Renal cortex interstitium (tissue), 15 donors: Measurements from ENCODE around the gene VPS13C. TPM values are rescaled to one million over a fixed set of nuclear protein-coding genes. Genes with fewer than 3 reads are reported as not detected.

Source experiments
- DNase-seq, 11 donors: peaks; one replicate each; pipeline ENCODE4 v3.0.0-alpha.2; 2013; ENCODE audit warnings: low read depth in 9 of 11, low spot score in 4 of 11; ENCODE audit errors: extremely low read depth in 1 of 11
- long read RNA-seq, 16 experiments: transcript quantifications; one replicate each; lab custom pipeline, GENCODE V29; 2026
- polyA plus RNA-seq, 3 donors: library from polyadenylated mRNA; unstranded; fragments of 120-200 nt; gene quantifications; one replicate each; pipeline ENCODE4 v1.2.1, GENCODE V29; 2013; ENCODE audit not compliant: insufficient read length in 3 of 3

The VPS13C gene, protein sequence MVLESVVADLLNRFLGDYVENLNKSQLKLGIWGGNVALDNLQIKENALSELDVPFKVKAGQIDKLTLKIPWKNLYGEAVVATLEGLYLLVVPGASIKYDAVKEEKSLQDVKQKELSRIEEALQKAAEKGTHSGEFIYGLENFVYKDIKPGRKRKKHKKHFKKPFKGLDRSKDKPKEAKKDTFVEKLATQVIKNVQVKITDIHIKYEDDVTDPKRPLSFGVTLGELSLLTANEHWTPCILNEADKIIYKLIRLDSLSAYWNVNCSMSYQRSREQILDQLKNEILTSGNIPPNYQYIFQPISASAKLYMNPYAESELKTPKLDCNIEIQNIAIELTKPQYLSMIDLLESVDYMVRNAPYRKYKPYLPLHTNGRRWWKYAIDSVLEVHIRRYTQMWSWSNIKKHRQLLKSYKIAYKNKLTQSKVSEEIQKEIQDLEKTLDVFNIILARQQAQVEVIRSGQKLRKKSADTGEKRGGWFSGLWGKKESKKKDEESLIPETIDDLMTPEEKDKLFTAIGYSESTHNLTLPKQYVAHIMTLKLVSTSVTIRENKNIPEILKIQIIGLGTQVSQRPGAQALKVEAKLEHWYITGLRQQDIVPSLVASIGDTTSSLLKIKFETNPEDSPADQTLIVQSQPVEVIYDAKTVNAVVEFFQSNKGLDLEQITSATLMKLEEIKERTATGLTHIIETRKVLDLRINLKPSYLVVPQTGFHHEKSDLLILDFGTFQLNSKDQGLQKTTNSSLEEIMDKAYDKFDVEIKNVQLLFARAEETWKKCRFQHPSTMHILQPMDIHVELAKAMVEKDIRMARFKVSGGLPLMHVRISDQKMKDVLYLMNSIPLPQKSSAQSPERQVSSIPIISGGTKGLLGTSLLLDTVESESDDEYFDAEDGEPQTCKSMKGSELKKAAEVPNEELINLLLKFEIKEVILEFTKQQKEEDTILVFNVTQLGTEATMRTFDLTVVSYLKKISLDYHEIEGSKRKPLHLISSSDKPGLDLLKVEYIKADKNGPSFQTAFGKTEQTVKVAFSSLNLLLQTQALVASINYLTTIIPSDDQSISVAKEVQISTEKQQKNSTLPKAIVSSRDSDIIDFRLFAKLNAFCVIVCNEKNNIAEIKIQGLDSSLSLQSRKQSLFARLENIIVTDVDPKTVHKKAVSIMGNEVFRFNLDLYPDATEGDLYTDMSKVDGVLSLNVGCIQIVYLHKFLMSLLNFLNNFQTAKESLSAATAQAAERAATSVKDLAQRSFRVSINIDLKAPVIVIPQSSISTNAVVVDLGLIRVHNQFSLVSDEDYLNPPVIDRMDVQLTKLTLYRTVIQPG (N-terminal part only)
- 10 to 100 TPM; 36.5 to 58.0 (median 49.6) TPM for polyA plus RNA-seq
- long read RNA-seq, donor 1, full-length matches to known transcripts: 1 of 1 reads
- long read RNA-seq, donor 1, partial matches to known transcripts: 0 of 1 reads
- long read RNA-seq, donor 1, other reads (novel, unspliced or antisense): 0 of 1 reads
- long read RNA-seq, donor 2: 0 reads
- long read RNA-seq, donor 3, partial matches to known transcripts: 0 of 1 reads
- long read RNA-seq, donor 3, other reads (novel, unspliced or antisense): 0 of 1 reads
- long read RNA-seq, donor 4, partial matches to known transcripts: 0 of 1 reads
- long read RNA-seq, donor 4, other reads (novel, unspliced or antisense): 0 of 1 reads
- long read RNA-seq, donor 5: 0 reads
- long read RNA-seq, donor 6, partial matches to known transcripts: 0 of 1 reads
- long read RNA-seq, donor 6, other reads (novel, unspliced or antisense): 0 of 1 reads
- long read RNA-seq, donor 7: 0 reads
- long read RNA-seq, donor 8: 0 reads
- long read RNA-seq, donor 9: 0 reads
- long read RNA-seq, donor 10, partial matches to known transcripts: 0 of 1 reads
- long read RNA-seq, donor 10, other reads (novel, unspliced or antisense): 0 of 1 reads
- long read RNA-seq, donor 11, partial matches to known transcripts: 0 of 1 reads
- long read RNA-seq, donor 11, other reads (novel, unspliced or antisense): 0 of 1 reads
- long read RNA-seq, donor 12: 0 reads
- long read RNA-seq, donor 13: 0 reads
- long read RNA-seq, donor 14: 0 reads
- long read RNA-seq, donor 15, partial matches to known transcripts: 0 of 1 reads
- long read RNA-seq, donor 15, other reads (novel, unspliced or antisense): 0 of 1 reads
- long read RNA-seq, donor 16, partial matches to known transcripts: 0 of 2 reads
- long read RNA-seq, donor 16, other reads (novel, unspliced or antisense): 0 of 2 reads

DNA sequence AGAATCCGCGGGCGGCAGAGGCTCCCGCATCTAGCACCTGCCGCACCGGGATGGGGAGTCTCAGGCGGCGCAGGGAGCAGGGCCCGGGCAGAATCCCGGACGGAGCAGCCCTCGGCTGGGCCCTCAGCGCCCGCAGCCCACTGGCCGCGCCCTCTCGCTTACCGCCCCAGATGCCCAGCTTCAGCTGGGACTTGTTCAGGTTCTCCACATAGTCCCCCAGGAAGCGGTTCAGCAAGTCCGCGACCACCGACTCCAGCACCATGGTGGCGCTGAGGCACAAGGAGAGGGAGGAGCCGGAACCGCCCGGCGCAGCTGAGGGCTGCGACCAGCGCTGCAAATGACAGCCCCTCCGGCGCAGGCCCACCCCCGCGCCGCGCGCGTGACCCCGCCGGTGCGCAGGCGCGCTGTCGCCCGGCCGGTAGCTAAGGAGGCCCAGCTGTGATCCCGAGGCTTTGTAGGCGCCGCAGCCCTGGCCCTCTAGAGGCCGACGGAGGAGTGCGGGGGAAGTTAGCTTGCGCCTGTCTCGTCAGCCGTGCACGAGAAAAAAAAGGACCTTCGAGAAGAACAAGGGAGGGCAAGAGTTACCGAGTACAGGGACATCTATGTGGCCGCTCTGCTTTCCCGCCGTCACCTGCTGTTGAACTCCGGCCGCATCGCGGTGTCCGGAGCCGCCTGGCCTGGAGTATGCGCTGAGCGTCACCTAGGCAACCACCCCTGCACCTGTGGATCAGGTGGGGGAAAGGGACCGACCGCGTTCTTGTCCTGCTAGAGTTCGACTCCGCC, at the start of gene VPS13C:
Gene VPS13C (minus strand): TSS at position 335 of the 783 bp plus-strand sequence. CDS start 73 bp downstream, at position 262.
- peak; percentile 82 to 93 (median 91) for DNase-seq

DNA sequence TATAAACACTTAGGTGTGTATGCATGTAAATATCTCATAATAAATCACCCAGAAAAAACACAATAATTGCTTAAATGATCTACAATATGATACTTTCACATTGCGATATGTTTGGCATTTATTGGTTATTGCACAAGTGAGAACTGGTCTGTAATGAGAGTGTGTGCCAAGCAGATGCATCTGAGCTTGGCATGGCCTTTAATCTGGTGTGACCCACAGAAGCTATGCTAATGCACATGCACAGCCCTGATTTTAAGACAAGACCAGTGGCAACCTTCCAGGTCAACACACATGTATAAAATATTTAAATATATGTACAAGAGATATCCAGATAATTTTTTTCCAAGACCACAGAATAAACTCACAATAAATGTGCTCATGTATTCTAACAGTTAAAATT, 49.2 kb upstream of the VPS13C start:
- no peak for DNase-seq

DNA sequence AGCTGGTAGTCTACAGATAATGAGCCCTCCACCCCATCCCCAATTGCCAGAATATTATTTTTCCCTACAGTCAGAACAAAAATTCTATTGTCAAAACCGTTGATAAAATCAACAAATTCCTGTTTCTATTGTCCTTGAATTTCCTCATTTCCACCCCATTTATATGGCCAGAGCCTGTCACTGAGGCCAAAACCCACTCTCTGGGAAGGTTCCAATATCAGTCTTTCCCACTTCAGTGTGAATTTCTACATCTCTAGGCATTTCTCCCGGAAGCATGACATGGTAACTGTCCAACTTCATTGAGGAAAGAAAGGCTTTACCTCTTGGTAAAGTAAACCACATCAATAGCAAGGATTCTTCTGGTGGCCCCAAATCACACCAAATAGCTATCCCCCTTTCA, 48.2 kb upstream of the VPS13C start:
- DNase-seq: no peak

DNA sequence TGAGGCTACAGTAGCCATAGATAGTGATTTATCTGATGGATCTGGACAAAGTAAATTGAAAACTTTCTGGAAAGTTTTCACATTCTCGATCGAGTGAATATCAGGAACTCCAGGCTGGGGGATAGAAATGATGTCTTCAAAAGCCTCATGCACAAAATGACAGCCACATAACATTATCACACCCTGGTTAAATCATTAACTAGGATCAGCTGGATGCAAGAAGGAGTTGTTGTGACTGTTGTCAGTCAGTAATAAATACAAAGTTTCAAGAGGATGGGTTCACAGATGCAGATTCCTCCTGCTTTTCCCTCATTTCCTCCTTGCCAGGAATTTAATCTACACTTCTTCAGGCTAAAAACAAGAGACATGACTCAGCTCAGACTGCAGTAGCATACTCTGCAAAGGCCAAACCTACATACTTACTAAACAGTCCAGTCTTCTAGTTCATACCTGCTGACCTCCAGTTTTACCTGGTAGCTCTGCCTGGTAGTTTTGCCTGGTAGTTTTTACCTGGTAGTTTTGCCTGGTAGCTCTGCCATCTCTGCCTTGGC, 47.4 kb upstream of the VPS13C start:
- no peak for DNase-seq

DNA sequence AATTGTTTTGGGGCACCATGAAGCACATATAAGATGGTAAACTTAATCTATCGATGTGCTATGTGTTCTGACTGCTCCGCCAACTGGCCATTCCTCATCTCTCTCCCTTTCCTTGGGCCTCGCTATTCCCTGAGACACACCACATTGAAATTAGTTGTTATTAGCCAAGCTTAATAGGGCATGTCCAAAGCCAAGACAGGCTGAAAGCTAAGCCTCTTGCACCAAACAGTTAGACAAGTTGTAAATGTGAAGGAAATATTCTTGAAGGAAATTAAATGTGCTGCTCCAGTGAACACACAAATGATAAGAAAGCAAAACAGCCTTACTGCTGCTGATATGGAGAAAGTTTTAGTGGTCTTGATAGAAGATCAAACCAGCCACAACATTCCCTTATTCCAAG, 45.8 kb upstream of the VPS13C start:
- peak in 1 of 11 donors; percentile 27 for DNase-seq

DNA sequence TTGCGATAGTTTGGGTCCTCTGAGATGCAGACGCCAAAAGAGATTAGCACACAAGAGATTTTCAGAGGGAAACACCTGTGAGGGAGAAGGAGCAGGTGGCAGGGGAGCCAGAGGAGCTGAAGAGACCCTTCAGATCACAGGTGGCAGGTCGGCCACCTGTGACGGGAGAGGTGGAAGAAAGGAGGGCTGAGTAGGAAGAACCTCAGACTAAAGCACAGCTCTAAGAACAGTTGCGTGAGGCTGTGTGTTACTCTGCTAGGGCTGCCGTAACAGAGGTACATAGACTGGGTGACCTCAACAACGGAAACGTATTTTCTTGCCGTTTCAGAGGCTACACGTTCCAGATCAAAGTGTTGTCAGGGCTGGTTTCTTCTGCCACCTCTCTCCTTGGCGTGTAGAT, 45.0 kb upstream of the VPS13C start:
- no peak for DNase-seq

DNA sequence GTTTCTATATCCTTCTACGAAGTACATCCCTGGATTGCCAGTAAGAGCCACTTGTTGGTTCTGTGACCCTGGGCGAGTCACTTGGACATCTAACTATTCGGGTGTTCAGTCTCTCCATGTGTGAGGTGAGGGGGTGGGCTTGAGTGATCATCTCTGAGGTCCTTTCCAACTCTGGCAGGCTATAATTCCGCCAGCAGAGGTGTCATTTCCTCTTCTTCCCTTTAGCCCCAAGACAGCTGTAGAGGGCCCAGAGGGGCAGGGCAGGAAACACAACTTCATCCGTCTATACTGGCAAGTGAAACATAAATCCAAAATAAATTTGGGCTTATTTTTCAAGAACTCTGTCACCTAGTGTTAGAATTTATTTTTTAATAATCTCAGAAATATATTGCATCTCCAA, 44.6 kb upstream of the VPS13C start:
- no peak for DNase-seq

DNA sequence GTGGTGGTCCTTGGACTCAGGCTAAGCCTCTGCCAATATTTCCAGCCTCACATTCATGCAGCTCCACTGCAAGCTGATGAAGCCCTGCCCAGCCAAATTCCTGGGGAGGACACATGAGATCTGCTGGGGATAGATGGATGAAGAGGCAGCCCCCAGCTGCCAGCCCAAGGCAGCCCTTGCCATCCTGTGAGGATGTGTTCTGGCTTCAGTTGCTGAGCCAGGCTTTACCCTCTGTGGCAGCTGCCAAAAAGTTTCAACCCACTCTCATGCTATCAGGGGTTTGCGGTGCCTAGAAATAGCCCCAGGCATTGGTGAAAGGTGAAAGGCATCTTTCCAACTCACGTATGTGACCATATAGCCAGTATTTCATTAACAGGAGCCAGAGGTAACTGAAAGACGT, 44.2 kb upstream of the VPS13C start:
- DNase-seq: no peak

DNA sequence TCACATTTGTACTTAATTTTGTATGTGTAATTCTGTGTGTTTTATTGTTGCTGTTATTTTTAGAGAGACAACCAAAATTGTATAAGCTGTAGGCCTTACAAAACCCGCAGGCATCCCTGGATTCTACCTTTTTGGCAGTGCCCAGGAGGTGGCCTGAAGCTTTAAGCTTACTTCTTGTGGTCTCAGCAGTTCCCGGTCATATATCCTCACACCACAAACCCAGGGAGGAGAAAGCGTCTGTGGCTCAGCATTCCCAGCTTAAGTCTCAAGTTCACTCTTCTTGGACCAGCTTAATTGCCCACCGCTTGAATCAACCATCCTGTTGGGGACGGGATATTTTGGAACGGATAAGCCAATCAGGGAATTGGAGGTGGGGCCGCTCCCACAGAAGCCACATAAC, 43.2 kb upstream of the VPS13C start:
- no peak for DNase-seq

DNA sequence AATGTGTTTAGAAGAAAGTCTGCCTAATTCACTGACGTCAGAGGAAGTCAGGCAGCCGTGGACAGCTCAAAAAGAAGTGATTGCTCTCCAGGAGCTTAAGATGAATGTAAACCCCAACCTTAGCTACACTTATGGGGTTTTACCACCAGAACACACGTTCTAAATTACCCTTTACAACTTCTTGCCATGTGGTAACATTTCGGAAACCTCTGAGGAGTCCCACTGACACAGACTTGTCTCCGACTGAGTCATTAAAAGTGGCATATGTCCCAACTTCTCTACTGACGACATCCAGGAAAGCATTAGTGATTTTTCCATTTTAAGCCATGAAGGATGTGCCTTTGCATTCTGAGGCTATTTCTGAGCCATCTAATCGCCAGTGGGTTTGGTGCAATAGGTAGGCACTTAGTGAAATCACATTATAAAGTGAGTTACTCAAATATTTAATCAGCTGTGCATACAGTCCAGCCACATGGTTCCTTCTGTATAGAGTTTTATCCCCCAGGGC, 38.9 kb upstream of the VPS13C start:
- no peak for DNase-seq

DNA sequence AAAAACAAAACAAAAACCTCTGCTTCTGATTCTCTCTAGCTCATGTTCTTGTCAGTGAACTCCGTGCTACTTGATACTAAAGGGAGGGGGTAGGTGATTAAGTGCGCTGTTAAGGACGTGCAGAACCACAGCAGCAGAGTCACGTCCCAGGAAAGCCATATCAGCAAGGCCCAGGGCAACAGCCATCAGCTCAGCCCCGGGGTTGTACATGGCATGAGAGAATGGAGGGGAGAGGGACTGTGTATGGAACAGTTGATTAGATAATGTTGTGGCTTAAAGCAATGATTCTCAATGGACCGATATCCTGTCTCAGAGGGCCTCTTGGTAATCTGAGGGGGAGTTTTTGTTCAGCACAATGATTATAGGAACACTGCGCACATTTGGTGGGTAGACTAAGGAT, 34.1 kb upstream of the VPS13C start:
- DNase-seq: no peak

DNA sequence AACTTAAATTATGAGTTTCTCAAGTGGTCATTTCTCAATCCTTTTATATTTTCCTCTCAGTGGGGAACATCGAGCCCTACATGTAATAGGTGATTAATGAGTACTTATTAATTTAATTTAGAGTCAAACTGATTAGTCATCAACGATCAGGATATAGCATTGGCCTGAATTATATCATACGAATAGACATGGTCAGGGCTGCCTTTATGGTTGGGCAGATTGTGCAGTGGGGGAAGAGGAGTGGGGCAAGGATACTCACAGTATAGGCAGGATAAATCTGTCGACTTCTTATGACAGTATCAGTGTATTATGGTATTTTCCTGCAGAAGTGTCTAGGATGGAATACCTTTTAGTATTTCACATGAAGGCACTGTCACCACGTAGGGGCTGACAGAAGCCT, 33.6 kb upstream of the VPS13C start:
- no peak for DNase-seq

DNA sequence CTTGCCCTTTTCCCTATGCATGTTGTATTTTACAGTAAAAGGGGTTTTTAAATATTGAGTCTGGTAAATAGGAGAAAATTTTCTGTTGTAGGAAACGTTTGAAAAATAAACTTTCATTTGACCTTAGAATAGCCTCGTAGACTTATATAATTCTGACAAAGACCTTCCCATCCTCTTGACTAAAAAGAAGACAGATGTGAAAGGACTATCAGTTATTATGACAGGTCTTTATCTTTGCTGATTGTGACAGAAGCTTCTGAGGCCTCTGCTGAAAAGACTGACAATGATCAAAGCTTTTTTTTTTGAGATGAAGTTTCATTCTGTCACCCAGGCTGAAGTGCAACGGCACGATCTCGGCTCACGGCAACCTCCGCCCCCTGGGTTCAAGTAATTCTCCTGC, 30.7 kb upstream of the VPS13C start:
- no peak for DNase-seq

DNA sequence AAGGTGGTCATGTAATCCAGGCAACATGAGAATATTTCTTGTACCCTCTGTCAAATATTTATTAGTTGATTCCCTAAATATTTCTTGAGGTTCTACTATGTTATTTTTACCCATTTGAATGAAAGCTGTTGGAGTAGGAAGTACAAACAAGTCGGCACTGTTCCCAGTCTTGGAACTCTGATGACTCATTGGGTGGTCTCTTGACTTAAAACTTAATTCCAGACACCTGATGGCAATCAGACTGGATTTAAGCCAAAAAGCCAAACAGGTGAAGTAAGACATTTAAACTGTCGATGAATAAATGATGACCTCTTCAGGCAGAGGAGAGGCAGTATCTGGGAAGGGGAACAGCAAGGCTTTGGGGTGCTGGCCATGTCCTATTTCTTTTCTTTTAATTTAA, 29.4 kb upstream of the VPS13C start:
- DNase-seq: no peak

DNA sequence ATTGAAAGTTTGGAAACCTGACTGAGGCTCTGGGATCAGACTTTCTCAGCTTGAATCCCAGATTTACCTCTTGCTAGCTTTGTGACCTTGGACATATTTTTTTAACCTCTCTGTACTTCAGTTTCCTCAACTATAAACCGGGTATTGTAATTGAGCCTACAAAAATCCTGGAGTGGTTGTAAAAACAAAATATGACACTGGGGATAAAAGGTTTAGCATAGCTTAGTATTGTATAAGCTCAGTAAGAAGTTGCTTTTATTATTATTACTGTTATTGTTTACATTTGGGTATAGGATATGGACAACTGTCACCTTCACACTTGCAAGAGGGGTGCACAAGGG, 28.1 kb upstream of the VPS13C start:
- DNase-seq: no peak

DNA sequence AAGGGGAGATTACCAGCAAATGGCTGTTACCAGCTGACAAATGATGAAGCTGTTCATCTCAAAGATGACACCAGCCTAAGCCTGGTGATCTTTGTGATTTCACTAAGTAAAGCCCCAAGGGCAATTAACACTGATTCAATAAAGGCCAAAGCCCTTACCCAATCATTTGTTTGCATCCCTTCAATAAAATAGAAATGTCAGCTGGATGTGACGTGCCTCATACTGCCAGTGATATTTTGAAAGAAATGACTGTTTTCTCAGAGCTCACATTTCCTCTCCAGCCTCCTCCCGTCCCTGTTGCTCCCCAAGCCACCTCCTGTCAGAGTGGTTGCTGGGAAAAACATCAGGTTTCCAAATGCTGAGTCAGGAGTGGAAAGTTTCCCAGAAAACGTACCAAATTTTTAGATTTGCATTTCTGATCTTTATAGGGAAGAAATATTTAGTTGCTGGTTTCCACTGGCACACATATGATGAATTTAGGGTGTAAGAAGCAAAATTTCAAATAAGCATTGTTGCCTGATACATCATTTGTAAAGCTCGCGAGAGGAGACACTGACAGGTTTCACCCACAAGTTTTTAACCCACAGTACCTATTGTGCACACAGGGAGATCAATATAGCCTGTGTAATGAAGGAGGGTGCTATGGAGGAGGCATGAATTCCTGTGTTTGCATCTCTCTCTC, 27.6 kb upstream of the VPS13C start:
- no peak for DNase-seq
